A673 (cell line): ENCODE data around the gene ZBTB8B. TPM values are rescaled to one million over a fixed set of nuclear protein-coding genes. Genes with fewer than 3 reads are reported as not detected.
"Not testable (repeated sequence)": the region's sequence is repeated elsewhere in the genome, so short reads cannot be mapped to it uniquely, and the experiment has no call there.

ENCODE experiments used
- BruUV-seq: library from RNA; stranded (reverse); fragments of 400-500 nt; replicated peaks from 2 replicates; lab custom pipeline; 2021; lab: Mats Ljungman, UMichigan
- CTCF ChIA-PET: fragments of 300-600 bp; sonication (Branson Sonifier 250); formaldehyde crosslinking; loops from one replicate; lab custom pipeline; 2022; ENCODE audit warnings: antibody characterized with exemption; lab: Charles Lee
- POLR2A ChIA-PET: fragments of 300-600 bp; sonication (Branson Sonifier 250); formaldehyde crosslinking; loops from one replicate; lab custom pipeline; 2022; ENCODE audit warnings: antibody characterized with exemption; ENCODE audit not compliant: low non-redundant PET; lab: Charles Lee
- DNase-seq: peaks from one replicate; pipeline ENCODE4 v3.0.0-alpha.2; 2015; ENCODE audit warnings: low spot score
- H3K27ac ChIP-seq: fragments of 200-600 bp; sonication (generic); 2 replicates; pipeline ENCODE4 v1.5.1; 2016; ENCODE audit warnings: mixed run types, low read depth, mild to moderate bottlenecking, mixed read lengths, antibody characterized with exemption, low read length; ENCODE audit not compliant: poor library complexity, severe bottlenecking
- H3K27me3 ChIP-seq: fragments of 200-600 bp; sonication (generic); replicated peaks from 2 replicates; pipeline ENCODE4 v1.6.1; 2017; ENCODE audit warnings: mixed run types, low read depth, mild to moderate bottlenecking, mixed read lengths, antibody characterized with exemption, low read length; ENCODE audit not compliant: insufficient read depth, poor library complexity
- H3K36me3 ChIP-seq: fragments of 200-600 bp; sonication (generic); 2 replicates; pipeline ENCODE4 v1.6.1; 2016; ENCODE audit warnings: mixed run types, mild to moderate bottlenecking, mixed read lengths, antibody characterized with exemption, low read length; ENCODE audit not compliant: insufficient read depth, poor library complexity, severe bottlenecking
- H3K4me1 ChIP-seq: fragments of 200-600 bp; sonication (generic); 2 replicates; pipeline ENCODE4 v1.6.1; 2017; ENCODE audit warnings: mixed run types, mild to moderate bottlenecking, mixed read lengths, antibody characterized with exemption, low read length; ENCODE audit not compliant: insufficient read depth, poor library complexity, severe bottlenecking
- H3K4me3 ChIP-seq: fragments of 200-600 bp; sonication (generic); 2 replicates; pipeline ENCODE4 v1.5.1; 2016; ENCODE audit warnings: low read depth, mixed run types, mild to moderate bottlenecking, mixed read lengths, low read length; ENCODE audit not compliant: poor library complexity, severe bottlenecking
- H3K9me3 ChIP-seq: fragments of 200-600 bp; sonication (generic); 2 replicates; pipeline ENCODE4 v1.6.1; 2016; ENCODE audit warnings: mixed run types, low read depth, mild to moderate bottlenecking, mixed read lengths, antibody characterized with exemption, low read length; ENCODE audit not compliant: poor library complexity, severe bottlenecking
- EZH2 ChIP-seq: fragments of 200-600 bp; sonication (generic); IDR thresholded peaks from 2 replicates; pipeline ENCODE4 v1.6.1; 2017; ENCODE audit warnings: borderline replicate concordance, low read depth, mild to moderate bottlenecking, mixed read lengths, antibody characterized with exemption, low read length; ENCODE audit not compliant: poor library complexity, severe bottlenecking
- intact Hi-C: fragments of 100-400 bp; cut with micrococcal nuclease; formaldehyde crosslinking; loops from one replicate; pipeline ENCODE4 v1.10.0; 2022; ENCODE audit not compliant: unreplicated experiment
- total RNA-seq: library from RNA; stranded (reverse); gene quantifications from 2 replicates; pipeline ENCODE4 v1.2.3, GENCODE V29; 2021
- TF ChIP-seq, protein P1 (sequence below): fragments of 300-800, 200-600 bp; sonication (generic); conservative IDR thresholded peaks from 2 replicates; pipeline ENCODE4 v1.5.1; 2017; ENCODE audit warnings: low read depth, mild to moderate bottlenecking, antibody characterized with exemption, low read length, moderate library complexity, mixed read lengths

The ZBTB8B gene
- total RNA-seq, 1 experiment from 2014 or later, result 0.06 TPM

DNA sequence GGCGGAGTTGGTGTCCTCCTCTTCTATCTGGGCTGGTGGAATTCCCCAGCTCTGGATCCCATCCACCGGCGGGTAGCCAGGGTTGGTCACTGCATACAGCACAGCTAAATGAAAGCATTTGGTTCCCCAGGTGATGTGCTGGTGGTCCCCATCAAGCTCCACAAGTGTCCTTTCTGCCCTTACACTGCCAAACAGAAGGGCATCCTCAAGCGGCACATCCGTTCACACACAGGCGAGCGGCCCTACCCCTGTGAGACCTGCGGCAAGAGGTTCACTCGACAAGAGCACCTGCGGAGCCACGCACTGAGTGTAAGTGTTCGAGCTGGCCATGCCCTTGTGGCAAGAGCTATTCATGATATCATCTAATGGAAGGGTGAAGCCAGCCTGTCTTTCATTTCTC, 15.9 kb downstream of the ZBTB8B start:
- DNase-seq, result no peak
- H3K36me3 ChIP-seq, result no peaks in the 10 kb centered on the region
- POLR2A ChIA-PET, result no interaction called here
- no peak overlapping the region for H3K27ac ChIP-seq
- BruUV-seq, result no TSS peak
- CTCF ChIA-PET, result no interaction called here
- no peak for TF ChIP-seq EZH2
- TF ChIP-seq, protein P1, sequence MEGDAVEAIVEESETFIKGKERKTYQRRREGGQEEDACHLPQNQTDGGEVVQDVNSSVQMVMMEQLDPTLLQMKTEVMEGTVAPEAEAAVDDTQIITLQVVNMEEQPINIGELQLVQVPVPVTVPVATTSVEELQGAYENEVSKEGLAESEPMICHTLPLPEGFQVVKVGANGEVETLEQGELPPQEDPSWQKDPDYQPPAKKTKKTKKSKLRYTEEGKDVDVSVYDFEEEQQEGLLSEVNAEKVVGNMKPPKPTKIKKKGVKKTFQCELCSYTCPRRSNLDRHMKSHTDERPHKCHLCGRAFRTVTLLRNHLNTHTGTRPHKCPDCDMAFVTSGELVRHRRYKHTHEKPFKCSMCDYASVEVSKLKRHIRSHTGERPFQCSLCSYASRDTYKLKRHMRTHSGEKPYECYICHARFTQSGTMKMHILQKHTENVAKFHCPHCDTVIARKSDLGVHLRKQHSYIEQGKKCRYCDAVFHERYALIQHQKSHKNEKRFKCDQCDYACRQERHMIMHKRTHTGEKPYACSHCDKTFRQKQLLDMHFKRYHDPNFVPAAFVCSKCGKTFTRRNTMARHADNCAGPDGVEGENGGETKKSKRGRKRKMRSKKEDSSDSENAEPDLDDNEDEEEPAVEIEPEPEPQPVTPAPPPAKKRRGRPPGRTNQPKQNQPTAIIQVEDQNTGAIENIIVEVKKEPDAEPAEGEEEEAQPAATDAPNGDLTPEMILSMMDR, result no peak
- H3K4me3 ChIP-seq, result no peak overlapping the region
- intact Hi-C loops, result no loop called here
- H3K27me3 ChIP-seq, result no peaks in the 10 kb centered on the region
- no peaks in the 10 kb centered on the region for H3K9me3 ChIP-seq
- H3K4me1 ChIP-seq, result no peaks in the 10 kb centered on the region

- DNase-seq, intact Hi-C loops, H3K27ac ChIP-seq, BruUV-seq, H3K4me3 ChIP-seq, H3K9me3 ChIP-seq, POLR2A ChIA-PET, H3K36me3 ChIP-seq, H3K4me1 ChIP-seq, H3K27me3 ChIP-seq: not testable (repeated sequence)
- CTCF ChIA-PET, result interaction anchor here (0.6 kb wide), 1 partner anchor 18 kb away, joined by 6 read pairs; no protein-coding TSS in a partner anchor
These were observed 16.9 kb downstream of the ZBTB8B start for GRCh38 chr1:32481788-32482187.

- Histone ChIP-seq H3K36me3 (no peaks in the 10 kb centered on the region), H3K9me3 (no peaks in the 10 kb centered on the region), H3K4me1 (no peaks in the 10 kb centered on the region), H3K27ac (no peak overlapping the region), H3K4me3 (no peak overlapping the region), H3K27me3 (no peaks in the 10 kb centered on the region)
- no peak for DNase-seq
- POLR2A ChIA-PET, result no interaction called here
- TF ChIP-seq, protein P1, result no peak
- no TSS peak for BruUV-seq
- CTCF ChIA-PET, result interaction anchor here (0.6 kb wide), 1 partner anchor 390 kb away, joined by 3 read pairs; no protein-coding TSS in a partner anchor
- intact Hi-C loops, result no loop called here
These were observed 20.8 kb downstream of the ZBTB8B start for GRCh38 chr1:32485554-32486255.
